SH-SY5Y (cell line): ENCODE results near the gene CEP350.

Experiments
- GATA2 ChIP-seq: IDR thresholded peaks from 2 replicates; pipeline ENCODE4 v1.6.1; 2011; ENCODE audit warnings: mild to moderate bottlenecking, low read depth, low read length
- GATA3 ChIP-seq: IDR thresholded peaks from 2 replicates; pipeline ENCODE4 v1.6.1; 2011; ENCODE audit warnings: low read depth, mild to moderate bottlenecking, low read length, moderate library complexity

DNA sequence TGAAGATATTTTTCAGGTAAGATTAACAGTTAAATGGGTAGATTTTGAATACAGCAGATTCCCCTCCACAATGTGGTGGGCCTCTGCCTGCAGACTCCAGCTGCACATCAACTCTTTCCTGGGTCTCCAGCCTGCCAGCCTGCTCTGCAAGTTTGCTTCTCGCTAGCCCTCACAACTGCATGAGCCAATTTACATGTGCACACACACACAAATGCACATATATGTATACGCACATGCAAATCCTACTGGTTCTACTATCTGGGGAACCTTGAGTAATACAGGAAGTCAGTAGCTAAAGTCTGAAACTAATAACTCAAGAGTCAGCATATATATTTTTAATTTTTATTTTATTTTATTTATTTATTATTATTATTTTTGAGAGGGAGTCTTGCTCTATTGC, 165.2 kb downstream of the CEP350 start:
- TF ChIP-seq GATA3: no peak
- TF ChIP-seq GATA2: no peak
